Activated CD4-positive, alpha-beta memory T cell treated with anti-CD3 and anti-CD28 coated beads, Interleukin-2, amount 10 ng/mL, durations not matched to agents 7 days and 5 days (primary cell): ENCODE measurements around the gene PITPNC1. TPM values are rescaled to one million over a fixed set of nuclear protein-coding genes. Genes with fewer than 3 reads are reported as not detected.
"Not testable (repeated sequence)": the region's sequence is repeated elsewhere in the genome, so short reads cannot be mapped to it uniquely, and the experiment has no call there.

Experiments
- CTCF ChIA-PET: fragments of 350-600 bp; sonication (Branson Sonifier 250); formaldehyde crosslinking; loops from one replicate; lab custom pipeline; 2021; ENCODE audit warnings: antibody characterized with exemption, inconsistent platforms; lab: Charles Lee
- POLR2A ChIA-PET: fragments of 350-600 bp; sonication (Branson Sonifier 250); formaldehyde crosslinking; loops from one replicate; lab custom pipeline; 2021; ENCODE audit warnings: antibody characterized with exemption; lab: Charles Lee
- DNase-seq: peaks from one replicate; pipeline ENCODE4 v3.0.0-alpha.2; 2020
- H3K27ac Mint-ChIP-seq: one replicate; pipeline ENCODE4 v1.8.0; 2021; ENCODE audit warnings: mild to moderate bottlenecking, mixed read lengths
- H3K27me3 Mint-ChIP-seq: one replicate; pipeline ENCODE4 v1.8.0; 2021; ENCODE audit warnings: mixed read lengths
- H3K36me3 Mint-ChIP-seq: one replicate; pipeline ENCODE4 v1.8.0; 2021; ENCODE audit warnings: low read depth, mixed read lengths
- H3K4me1 Mint-ChIP-seq: one replicate; pipeline ENCODE4 v1.8.0; 2021; ENCODE audit warnings: mixed read lengths
- H3K4me3 Mint-ChIP-seq: one replicate; pipeline ENCODE4 v1.8.0; 2021; ENCODE audit warnings: mild to moderate bottlenecking, mixed read lengths
- H3K9me3 Mint-ChIP-seq: one replicate; pipeline ENCODE4 v1.8.0; 2021; ENCODE audit warnings: mixed read lengths
- total RNA-seq, 2 experiments: library from RNA; stranded (reverse); gene quantifications; one replicate each; pipeline ENCODE4 v1.2.3, GENCODE V29; 2021

Gene PITPNC1
- total RNA-seq, 2 experiments from 2014 or later, result 29.1 to 31.1 TPM

- no peak overlapping the region for H3K27ac Mint-ChIP-seq
- CTCF ChIA-PET, result interaction anchor here (1.0 kb wide), 1 partner anchor 9 kb away, joined by 3 read pairs; no protein-coding TSS in a partner anchor
- POLR2A ChIA-PET, result no interaction called here
- no peaks in the 10 kb centered on the region for H3K27me3 Mint-ChIP-seq
- H3K4me3 Mint-ChIP-seq, result no peak overlapping the region
- peaks cover 7% of the 10 kb centered on the region for H3K4me1 Mint-ChIP-seq
- no peaks in the 10 kb centered on the region for H3K36me3 Mint-ChIP-seq
- DNase-seq, result no peak
- H3K9me3 Mint-ChIP-seq, result no peaks in the 10 kb centered on the region
These were observed 269.4 kb downstream of the PITPNC1 start for GRCh38 chr17:67646472-67646871.

- H3K9me3 Mint-ChIP-seq, result no peaks in the 10 kb centered on the region
- POLR2A ChIA-PET, result interaction anchor here (0.6 kb wide), 1 partner anchor 69 kb away, joined by 3 read pairs; no protein-coding TSS in a partner anchor
- H3K4me1 Mint-ChIP-seq, result peaks cover 9% of the 10 kb centered on the region
- CTCF ChIA-PET, result interaction anchor here (1.0 to 1.5 kb wide), 2 partner anchors 172 to 268 kb away, joined by 3 read pairs; no protein-coding TSS in a partner anchor
- no peak for DNase-seq
- no peak overlapping the region for H3K27ac Mint-ChIP-seq
- H3K4me3 Mint-ChIP-seq, result no peak overlapping the region
- H3K36me3 Mint-ChIP-seq, result no peaks in the 10 kb centered on the region
- no peaks in the 10 kb centered on the region for H3K27me3 Mint-ChIP-seq
These were observed 270.4 kb downstream of the PITPNC1 start for GRCh38 chr17:67647482-67647881.

- ChIA-PET POLR2A (interaction anchor here (0.6 kb wide), 1 partner anchor 69 kb away, joined by 3 read pairs; no protein-coding TSS in a partner anchor), CTCF (interaction anchor here (1.0 to 1.5 kb wide), 3 partner anchors 173 to 269 kb away, joined by 3 read pairs; no protein-coding TSS in a partner anchor)
- H3K4me3 Mint-ChIP-seq, result no peak overlapping the region
- H3K27me3 Mint-ChIP-seq, result no peaks in the 10 kb centered on the region
- no peaks in the 10 kb centered on the region for H3K36me3 Mint-ChIP-seq
- H3K9me3 Mint-ChIP-seq, result no peaks in the 10 kb centered on the region
- no peak for DNase-seq
- peaks cover 9% of the 10 kb centered on the region for H3K4me1 Mint-ChIP-seq
- H3K27ac Mint-ChIP-seq, result no peak overlapping the region
These were observed 271.2 kb downstream of the PITPNC1 start for GRCh38 chr17:67648032-67648905.

GRCh38 chr17:67648906-67649295 lies 271.8 kb downstream of the PITPNC1 start:
- POLR2A ChIA-PET, H3K36me3 Mint-ChIP-seq, H3K4me3 Mint-ChIP-seq, H3K9me3 Mint-ChIP-seq, H3K4me1 Mint-ChIP-seq, H3K27me3 Mint-ChIP-seq, DNase-seq, H3K27ac Mint-ChIP-seq: not testable (repeated sequence)
- CTCF ChIA-PET, result interaction anchor here (1.3 to 1.5 kb wide), 2 partner anchors 174 to 270 kb away, joined by 3 read pairs; no protein-coding TSS in a partner anchor

GRCh38 chr17:67649891-67650290 lies 272.8 kb downstream of the PITPNC1 start:
- Mint-ChIP-seq H3K36me3 (no peaks in the 10 kb centered on the region), H3K9me3 (no peaks in the 10 kb centered on the region), H3K27ac (peak overlapping the region; percentile 75), H3K4me1 (peaks cover 9% of the 10 kb centered on the region), H3K4me3 (no peak overlapping the region), H3K27me3 (no peaks in the 10 kb centered on the region)
- POLR2A ChIA-PET, result no interaction called here
- no peak for DNase-seq
- CTCF ChIA-PET, result no interaction called here

- CTCF ChIA-PET, H3K4me1 Mint-ChIP-seq, H3K4me3 Mint-ChIP-seq, H3K27me3 Mint-ChIP-seq, H3K9me3 Mint-ChIP-seq, H3K36me3 Mint-ChIP-seq, DNase-seq: not testable (repeated sequence)
- POLR2A ChIA-PET, result interaction anchor here (1.1 kb wide), 1 partner anchor 66 kb away, joined by 3 read pairs; no protein-coding TSS in a partner anchor
- H3K27ac Mint-ChIP-seq, result peak overlapping the region; percentile 62
These were observed 274.1 kb downstream of the PITPNC1 start for GRCh38 chr17:67651218-67651579.

- no peaks in the 10 kb centered on the region for H3K27me3 Mint-ChIP-seq
- no peak overlapping the region for H3K4me3 Mint-ChIP-seq
- DNase-seq, result no peak
- POLR2A ChIA-PET, result interaction anchor here (1.1 kb wide), 1 partner anchor 65 kb away, joined by 3 read pairs; no protein-coding TSS in a partner anchor
- no peaks in the 10 kb centered on the region for H3K36me3 Mint-ChIP-seq
- no peak overlapping the region for H3K27ac Mint-ChIP-seq
- peaks cover 2% of the 10 kb centered on the region for H3K9me3 Mint-ChIP-seq
- peaks cover 9% of the 10 kb centered on the region for H3K4me1 Mint-ChIP-seq
- CTCF ChIA-PET, result no interaction called here
These were observed 275.4 kb downstream of the PITPNC1 start for GRCh38 chr17:67652433-67652832.

- CTCF ChIA-PET, result interaction anchor here (0.8 kb wide), 1 partner anchor 180 kb away, joined by 3 read pairs; no protein-coding TSS in a partner anchor
- POLR2A ChIA-PET, result interaction anchor here (0.5 kb wide), 1 partner anchor 9 kb away, joined by 3 read pairs; no protein-coding TSS in a partner anchor
- Mint-ChIP-seq H3K4me1 (peaks cover 4% of the 10 kb centered on the region), H3K9me3 (peaks cover 21% of the 10 kb centered on the region), H3K27me3 (no peaks in the 10 kb centered on the region), H3K4me3 (no peak overlapping the region), H3K36me3 (peaks cover 11% of the 10 kb centered on the region), H3K27ac (no peak overlapping the region)
- DNase-seq, result no peak
These were observed 278.5 kb downstream of the PITPNC1 start for GRCh38 chr17:67655478-67656148.

- H3K27ac Mint-ChIP-seq, result no peak overlapping the region
- no peak overlapping the region for H3K4me3 Mint-ChIP-seq
- peaks cover 14% of the 10 kb centered on the region for H3K36me3 Mint-ChIP-seq
- peaks cover 21% of the 10 kb centered on the region for H3K9me3 Mint-ChIP-seq
- no peaks in the 10 kb centered on the region for H3K27me3 Mint-ChIP-seq
- no peaks in the 10 kb centered on the region for H3K4me1 Mint-ChIP-seq
- CTCF ChIA-PET, result no interaction called here
- no peak for DNase-seq
- POLR2A ChIA-PET, result no interaction called here
These were observed 279.6 kb downstream of the PITPNC1 start for GRCh38 chr17:67656494-67657203.

- Mint-ChIP-seq H3K27ac (no peak overlapping the region), H3K9me3 (peaks cover 21% of the 10 kb centered on the region), H3K27me3 (no peaks in the 10 kb centered on the region), H3K4me3 (no peak overlapping the region), H3K4me1 (no peaks in the 10 kb centered on the region), H3K36me3 (peaks cover 14% of the 10 kb centered on the region)
- ChIA-PET POLR2A (no interaction called here), CTCF (no interaction called here)
- no peak for DNase-seq
These were observed 280.5 kb downstream of the PITPNC1 start for GRCh38 chr17:67657596-67657995.

- Mint-ChIP-seq H3K4me1 (no peaks in the 10 kb centered on the region), H3K36me3 (peaks cover 14% of the 10 kb centered on the region), H3K9me3 (peaks cover 21% of the 10 kb centered on the region), H3K4me3 (no peak overlapping the region), H3K27ac (no peak overlapping the region), H3K27me3 (no peaks in the 10 kb centered on the region)
- DNase-seq, result no peak
- ChIA-PET POLR2A (no interaction called here), CTCF (no interaction called here)
These were observed 281.2 kb downstream of the PITPNC1 start for GRCh38 chr17:67658265-67658664.

GRCh38 chr17:67659028-67659427 lies 281.9 kb downstream of the PITPNC1 start:
- Mint-ChIP-seq H3K9me3 (peaks cover 21% of the 10 kb centered on the region), H3K36me3 (peaks cover 14% of the 10 kb centered on the region), H3K27ac (no peak overlapping the region), H3K4me3 (no peak overlapping the region), H3K27me3 (no peaks in the 10 kb centered on the region), H3K4me1 (no peaks in the 10 kb centered on the region)
- DNase-seq, result no peak
- CTCF ChIA-PET, result interaction anchor here (0.5 kb wide), 1 partner anchor 25 kb away, joined by 3 read pairs; no protein-coding TSS in a partner anchor
- POLR2A ChIA-PET, result no interaction called here
